Liver (tissue), 9 donors: Measurements from ENCODE around the gene COL6A6. TPM values are rescaled to one million over a fixed set of nuclear protein-coding genes. Genes with fewer than 3 reads are reported as not detected.

Experiments used
- DNase-seq: peaks from one replicate; pipeline ENCODE4 v3.0.0-alpha.2; 2017; ENCODE audit warnings: low spot score
- H3K27ac ChIP-seq, 2 donors: one replicate each; pipeline ENCODE4 v1.7.0; 2013; ENCODE audit warnings: inconsistent platforms in 2 of 2, low read length in 2 of 2, control low read depth in 1 of 2, low read depth in 1 of 2, mild to moderate bottlenecking in 1 of 2
- H3K27me3 ChIP-seq, 4 donors: one replicate each; pipeline versions ENCODE4 v1.6.1 to v1.7.0; 2013; ENCODE audit warnings: low read length in 3 of 4, inconsistent platforms in 1 of 4, mild to moderate bottlenecking in 1 of 4, moderate library complexity in 1 of 4; ENCODE audit not compliant: control insufficient read depth in 4 of 4, insufficient read depth in 4 of 4
- H3K36me3 ChIP-seq, 4 donors: one replicate each; pipeline versions ENCODE4 v1.6.1 to v1.7.0; 2013; ENCODE audit warnings: low read length in 3 of 4, mild to moderate bottlenecking in 3 of 4, low read depth in 1 of 4, moderate library complexity in 1 of 4; ENCODE audit not compliant: control insufficient read depth in 4 of 4, insufficient read depth in 3 of 4
- H3K4me1 ChIP-seq, 4 donors: one replicate each; pipeline versions ENCODE4 v1.6.1 to v1.7.0; 2013; ENCODE audit warnings: low read length in 3 of 4, mild to moderate bottlenecking in 3 of 4, moderate library complexity in 1 of 4; ENCODE audit not compliant: control insufficient read depth in 4 of 4, insufficient read depth in 4 of 4
- H3K4me3 ChIP-seq, 3 donors: one replicate each; pipeline versions ENCODE4 v1.6.1 to v1.7.0; 2013; ENCODE audit warnings: low read length in 3 of 3, control low read depth in 1 of 3, low read depth in 1 of 3, mild to moderate bottlenecking in 1 of 3
- H3K9ac ChIP-seq, 2 donors: one replicate each; pipeline ENCODE4 v1.7.0; 2013; ENCODE audit warnings: low read length in 2 of 2, mild to moderate bottlenecking in 2 of 2, moderate library complexity in 2 of 2, control low read depth in 1 of 2, low read depth in 1 of 2
- H3K9me3 ChIP-seq, 4 donors: one replicate each; pipeline versions ENCODE4 v1.6.1 to v1.7.0; 2013; ENCODE audit warnings: low read length in 3 of 4; ENCODE audit not compliant: control insufficient read depth in 4 of 4
- CTCF ChIP-seq: fragments of 150-350 bp; IDR thresholded peaks from 2 replicates; pipeline ENCODE4 v1.5.1; 2017; ENCODE audit warnings: improper control_type of control experiment, low read depth, low read length; ENCODE audit not compliant: missing input control
- EGR1 ChIP-seq, 2 donors: IDR thresholded peaks; 2 replicates each; pipeline ENCODE4 v1.6.1; 2016 to 2018; ENCODE audit warnings: antibody characterized with exemption in 2 of 2, low read depth in 2 of 2
- FOXA1 ChIP-seq: IDR thresholded peaks from 2 replicates; pipeline ENCODE4 v1.6.1; 2016; ENCODE audit warnings: antibody characterized with exemption
- FOXA2 ChIP-seq: IDR thresholded peaks from 2 replicates; pipeline ENCODE4 v1.6.1; 2016; ENCODE audit warnings: antibody characterized with exemption
- GABPA ChIP-seq, 2 donors: IDR thresholded peaks in 1 of 2; conservative IDR thresholded peaks in 1 of 2; 2 replicates each; pipeline ENCODE4 v1.6.1; 2016; ENCODE audit warnings: antibody characterized with exemption in 2 of 2, mild to moderate bottlenecking in 1 of 2, moderate library complexity in 1 of 2
- HNF4A ChIP-seq, 2 donors: conservative IDR thresholded peaks; 2 replicates each; pipeline ENCODE4 v1.6.1; 2016; ENCODE audit warnings: antibody characterized with exemption in 2 of 2, mild to moderate bottlenecking in 2 of 2
- HNF4G ChIP-seq: IDR thresholded peaks from 2 replicates; pipeline ENCODE4 v1.6.1; 2016; ENCODE audit warnings: antibody characterized with exemption
- JUND ChIP-seq, 2 donors: IDR thresholded peaks; 2 replicates each; pipeline ENCODE4 v1.6.1; 2016; ENCODE audit warnings: antibody characterized with exemption in 2 of 2
- NR2F2 ChIP-seq: IDR thresholded peaks from 2 replicates; pipeline ENCODE4 v1.6.1; 2016; ENCODE audit warnings: antibody characterized with exemption
- RAD21 ChIP-seq, 2 donors: IDR thresholded peaks; 2 replicates each; pipeline ENCODE4 v1.6.1; 2016; ENCODE audit warnings: antibody characterized with exemption in 2 of 2, mild to moderate bottlenecking in 2 of 2
- REST ChIP-seq: IDR thresholded peaks from 2 replicates; pipeline ENCODE4 v1.6.1; 2016; ENCODE audit warnings: antibody characterized with exemption, mild to moderate bottlenecking
- RXRA ChIP-seq, 2 donors: IDR thresholded peaks; 2 replicates each; pipeline ENCODE4 v1.6.1; 2017 to 2018; ENCODE audit warnings: antibody characterized with exemption in 2 of 2, mild to moderate bottlenecking in 1 of 2
- SP1 ChIP-seq: IDR thresholded peaks from 2 replicates; pipeline ENCODE4 v1.6.1; 2018; ENCODE audit warnings: antibody characterized with exemption, mild to moderate bottlenecking
- TAF1 ChIP-seq: conservative IDR thresholded peaks from 2 replicates; pipeline ENCODE4 v1.6.1; 2016; ENCODE audit warnings: antibody characterized with exemption, mild to moderate bottlenecking
- YY1 ChIP-seq: IDR thresholded peaks from 2 replicates; pipeline ENCODE4 v1.6.1; 2016; ENCODE audit warnings: antibody characterized with exemption, mild to moderate bottlenecking
- WGBS: extraction: QIAGEN DNeasy Blood & Tissue Kit; methylation state at CpG from one replicate; pipeline ENCODE4 v1.1.7; 2013; 5-methylcytosine and 5-hydroxymethylcytosine counted together
- polyA plus RNA-seq, 2 donors: library from polyadenylated mRNA; stranded (reverse) in 1 of 2; unstranded in 1 of 2; fragments of 200-250 nt in 1 of 2; fragments of >200 nt in 1 of 2; fragmentation: Nextera tagmentation in 1 of 2; extraction: Ambion mirVana in 1 of 2; gene quantifications; one replicate each; pipeline versions ENCODE4 v1.2.1 to v1.2.3, GENCODE V29; 2013 to 2015
- total RNA-seq, 2 donors: library from RNA; depleted of rRNA; stranded (reverse); fragments of >200 nt; gene quantifications; one replicate each; pipeline ENCODE4 v1.2.3, GENCODE V29; 2014
- TF ChIP-seq, protein P1 (sequence below): IDR thresholded peaks from 2 replicates; pipeline ENCODE4 v1.6.1; 2016; ENCODE audit warnings: antibody characterized with exemption
- TF ChIP-seq, protein P2 (sequence below): IDR thresholded peaks from 2 replicates; pipeline ENCODE4 v1.6.1; 2016; ENCODE audit warnings: antibody characterized with exemption
- TF ChIP-seq, protein P3 (sequence below): IDR thresholded peaks from 2 replicates; pipeline ENCODE4 v1.6.1; 2016; ENCODE audit warnings: antibody characterized with exemption
- donor health status: healthy.
- donor health status: healthy.
- donor health status: healthy.
- donor health status: healthy.
- donor health status: healthy.

Gene COL6A6
- total and polyA plus RNA-seq, 4 donors = 0.26 to 0.92 (median 0.43) TPM

DNA sequence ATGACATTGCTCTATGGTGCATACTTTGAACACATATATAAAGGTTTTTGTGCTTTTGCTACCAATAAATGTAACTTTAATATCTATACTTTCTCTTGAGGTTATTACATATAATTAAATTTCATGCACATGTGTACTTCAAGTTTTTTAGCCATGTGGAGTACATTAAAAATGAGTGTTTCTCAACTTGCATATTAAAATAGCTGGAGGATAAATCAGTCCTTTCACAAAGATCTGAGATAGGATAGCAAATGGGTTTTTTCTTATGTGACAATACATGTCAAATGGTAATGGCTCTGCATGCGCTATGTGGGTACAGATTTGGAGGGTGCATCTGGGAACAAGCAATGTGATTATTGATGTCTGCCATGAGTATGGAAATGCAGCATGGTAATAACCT lies 48.7 kb upstream of the COL6A6 start:
- DNase-seq = no peak
- no peaks in the 10 kb centered on the region for H3K9me3 ChIP-seq
- TF ChIP-seq REST (no peak), JUND (IDR thresholded peaks at IDR 0.05) (no peak), TAF1 (no peak), HNF4A (conservative IDR thresholded peaks at IDR 0.05) (no peak)
- TF ChIP-seq, protein P1, sequence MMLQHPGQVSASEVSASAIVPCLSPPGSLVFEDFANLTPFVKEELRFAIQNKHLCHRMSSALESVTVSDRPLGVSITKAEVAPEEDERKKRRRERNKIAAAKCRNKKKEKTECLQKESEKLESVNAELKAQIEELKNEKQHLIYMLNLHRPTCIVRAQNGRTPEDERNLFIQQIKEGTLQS = no peak
- TF ChIP-seq, protein P2, sequence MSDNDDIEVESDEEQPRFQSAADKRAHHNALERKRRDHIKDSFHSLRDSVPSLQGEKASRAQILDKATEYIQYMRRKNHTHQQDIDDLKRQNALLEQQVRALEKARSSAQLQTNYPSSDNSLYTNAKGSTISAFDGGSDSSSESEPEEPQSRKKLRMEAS = no peak
- no peak overlapping the region for H3K4me3 ChIP-seq
- H3K4me1 ChIP-seq = no peaks in the 10 kb centered on the region
- peaks cover 0 to 8% (median 0%) of the 10 kb centered on the region in 4 donors for H3K27me3 ChIP-seq
- H3K9ac ChIP-seq = no peak overlapping the region
- no peak overlapping the region for H3K27ac ChIP-seq
- WGBS = 96% methylated on average over 1 of the region's 1 CpG
- H3K36me3 ChIP-seq = no peaks in the 10 kb centered on the region

- DNase-seq = no peak
- H3K27me3 ChIP-seq = peaks cover 0 to 8% (median 0%) of the 10 kb centered on the region in 4 donors
- WGBS = 59% methylated on average over 3 of the region's 3 CpGs
Measured at GRCh38 chr3:130470126-130470525, 46.9 kb upstream of the COL6A6 start.

More at GRCh38 chr3:130470126-130470525, 46.9 kb upstream of the COL6A6 start:
- H3K9me3 ChIP-seq = no peaks in the 10 kb centered on the region
- H3K36me3 ChIP-seq = no peaks in the 10 kb centered on the region
- H3K27ac ChIP-seq = no peak overlapping the region
- no peaks in the 10 kb centered on the region for H3K4me1 ChIP-seq
- TF ChIP-seq FOXA2 (no peak), GABPA (IDR thresholded peaks at IDR 0.05 in 1 of 2, conservative IDR thresholded peaks at IDR 0.05 in 1 of 2) (no peak), RAD21 (IDR thresholded peaks at IDR 0.05) (no peak), HNF4A (conservative IDR thresholded peaks at IDR 0.05) (no peak), HNF4G (no peak), RXRA (IDR thresholded peaks at IDR 0.05) (no peak), YY1 (no peak), JUND (IDR thresholded peaks at IDR 0.05) (no peak), NR2F2 (no peak), EGR1 (IDR thresholded peaks at IDR 0.05; ENCODE audit: low read depth in 2 of 2) (no peak), REST (no peak), FOXA1 (no peak), TAF1 (no peak), CTCF (no peak), SP1 (no peak)
- TF ChIP-seq, protein P2 = no peak
- TF ChIP-seq, protein P1 = no peak
- TF ChIP-seq, protein P3, sequence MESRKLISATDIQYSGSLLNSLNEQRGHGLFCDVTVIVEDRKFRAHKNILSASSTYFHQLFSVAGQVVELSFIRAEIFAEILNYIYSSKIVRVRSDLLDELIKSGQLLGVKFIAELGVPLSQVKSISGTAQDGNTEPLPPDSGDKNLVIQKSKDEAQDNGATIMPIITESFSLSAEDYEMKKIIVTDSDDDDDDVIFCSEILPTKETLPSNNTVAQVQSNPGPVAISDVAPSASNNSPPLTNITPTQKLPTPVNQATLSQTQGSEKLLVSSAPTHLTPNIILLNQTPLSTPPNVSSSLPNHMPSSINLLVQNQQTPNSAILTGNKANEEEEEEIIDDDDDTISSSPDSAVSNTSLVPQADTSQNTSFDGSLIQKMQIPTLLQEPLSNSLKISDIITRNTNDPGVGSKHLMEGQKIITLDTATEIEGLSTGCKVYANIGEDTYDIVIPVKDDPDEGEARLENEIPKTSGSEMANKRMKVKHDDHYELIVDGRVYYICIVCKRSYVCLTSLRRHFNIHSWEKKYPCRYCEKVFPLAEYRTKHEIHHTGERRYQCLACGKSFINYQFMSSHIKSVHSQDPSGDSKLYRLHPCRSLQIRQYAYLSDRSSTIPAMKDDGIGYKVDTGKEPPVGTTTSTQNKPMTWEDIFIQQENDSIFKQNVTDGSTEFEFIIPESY = no peak
- no peak overlapping the region for H3K9ac ChIP-seq
- no peak overlapping the region for H3K4me3 ChIP-seq
